Activated T-cell treated with anti-CD3 and anti-CD28 coated beads for 24 hours (primary cell): ENCODE data around the gene CNPY2.
A peak's percentile ranks its signal among the peaks of the same experiment; 100 is the strongest.
"Not testable (repeated sequence)": the region's sequence is repeated elsewhere in the genome, so short reads cannot be mapped to it uniquely, and the experiment has no call there.

Experiments used
- DNase-seq: peaks from one replicate; pipeline ENCODE4 v3.0.0-alpha.2; 2020; ENCODE audit warnings: low read depth

CNPY2 gene

DNA sequence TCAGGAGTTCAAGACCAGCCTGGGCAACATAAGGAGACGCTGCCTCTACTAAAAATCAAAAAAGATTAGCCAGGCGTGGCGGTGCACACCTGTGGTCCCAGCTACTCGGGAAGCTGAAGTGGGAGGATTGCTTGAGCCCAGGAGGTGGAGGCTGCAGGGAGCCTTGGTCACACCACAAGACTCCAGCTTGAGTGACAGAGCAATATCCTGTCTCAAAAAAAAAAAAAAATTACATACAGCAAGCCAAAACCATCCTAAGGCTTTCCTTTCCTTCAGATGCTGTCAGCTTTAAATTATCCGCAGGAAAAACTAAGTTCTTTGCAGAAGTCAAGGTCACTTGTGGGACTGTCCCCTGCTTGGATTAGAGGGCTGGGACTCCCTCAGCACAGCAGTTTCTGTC lies 17.0 kb downstream of the CNPY2 start:
- DNase-seq = no peak

GRCh38 chr12:56297400-56297799 lies 18.4 kb downstream of the CNPY2 start:
- no peak for DNase-seq

DNA sequence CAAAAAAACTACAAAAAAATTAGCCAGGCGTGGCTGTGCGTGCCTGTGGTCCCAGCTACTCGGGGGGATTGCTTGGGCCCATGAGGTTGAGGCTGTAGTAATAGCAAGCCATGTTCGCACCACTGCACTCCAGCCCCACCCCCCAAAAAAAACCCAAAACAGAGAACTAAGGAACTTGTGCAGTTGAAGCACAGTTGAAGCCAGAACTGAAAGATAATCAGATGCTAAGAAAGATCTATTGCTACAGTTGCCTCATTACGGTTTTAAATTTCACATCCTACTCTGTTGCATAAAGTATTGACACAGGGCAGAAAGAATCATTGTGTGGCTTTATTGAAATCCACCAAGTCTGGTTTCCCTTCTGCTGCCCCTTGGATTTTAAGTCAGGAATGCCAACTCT lies 19.5 kb downstream of the CNPY2 start:
- DNase-seq = no peak

DNA sequence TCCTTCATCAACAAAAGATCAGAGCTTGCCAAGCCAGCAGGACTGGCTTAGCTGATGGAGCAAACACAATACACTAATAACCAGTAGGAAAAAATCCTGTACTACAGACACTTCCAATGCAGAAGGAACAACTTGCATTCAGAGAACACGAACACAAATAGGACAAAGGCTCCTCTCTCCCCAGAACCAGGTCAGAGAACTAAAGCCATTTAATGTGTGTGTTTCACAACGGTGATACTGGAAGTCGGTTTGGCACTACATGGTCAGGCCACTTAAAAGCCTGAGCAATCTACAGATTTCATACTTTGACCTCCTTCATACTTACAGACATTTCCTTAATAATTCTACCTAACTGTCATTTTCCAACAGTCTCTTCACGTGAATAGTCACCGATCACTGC lies 22.0 kb downstream of the CNPY2 start:
- DNase-seq = no peak

DNA sequence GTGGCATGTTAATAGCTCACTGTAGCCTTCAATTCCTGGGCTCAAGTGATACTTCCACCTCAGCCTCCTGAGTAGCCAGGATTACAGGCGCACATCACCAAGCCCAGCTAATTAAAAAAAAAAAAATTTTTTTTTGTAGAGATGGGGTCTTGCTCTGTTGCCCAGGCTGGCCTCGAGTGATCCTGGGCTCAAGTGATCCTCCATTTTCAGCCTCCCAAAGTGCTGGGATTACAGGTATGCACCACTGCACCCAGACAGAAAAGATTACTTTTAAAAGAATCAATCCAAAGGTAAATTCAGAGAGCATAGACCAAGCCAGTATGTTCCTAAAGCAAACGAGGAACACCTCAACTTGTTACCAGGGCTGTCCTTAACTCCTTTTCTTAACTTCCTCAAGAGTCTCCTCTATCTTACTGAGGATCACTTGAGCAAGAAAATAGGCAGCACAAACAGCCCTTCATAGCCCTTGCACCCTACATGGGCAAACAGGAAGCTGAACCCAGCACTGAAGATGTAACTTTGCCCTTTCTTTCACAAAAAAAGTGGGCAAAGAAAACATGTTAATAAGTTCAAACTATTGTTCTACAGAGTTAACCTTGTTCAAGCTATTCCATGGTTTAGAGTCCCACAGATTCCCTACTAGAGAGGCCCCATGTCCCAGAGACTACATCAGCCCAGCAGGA lies 26.9 kb downstream of the CNPY2 start:
- DNase-seq = no peak

DNA sequence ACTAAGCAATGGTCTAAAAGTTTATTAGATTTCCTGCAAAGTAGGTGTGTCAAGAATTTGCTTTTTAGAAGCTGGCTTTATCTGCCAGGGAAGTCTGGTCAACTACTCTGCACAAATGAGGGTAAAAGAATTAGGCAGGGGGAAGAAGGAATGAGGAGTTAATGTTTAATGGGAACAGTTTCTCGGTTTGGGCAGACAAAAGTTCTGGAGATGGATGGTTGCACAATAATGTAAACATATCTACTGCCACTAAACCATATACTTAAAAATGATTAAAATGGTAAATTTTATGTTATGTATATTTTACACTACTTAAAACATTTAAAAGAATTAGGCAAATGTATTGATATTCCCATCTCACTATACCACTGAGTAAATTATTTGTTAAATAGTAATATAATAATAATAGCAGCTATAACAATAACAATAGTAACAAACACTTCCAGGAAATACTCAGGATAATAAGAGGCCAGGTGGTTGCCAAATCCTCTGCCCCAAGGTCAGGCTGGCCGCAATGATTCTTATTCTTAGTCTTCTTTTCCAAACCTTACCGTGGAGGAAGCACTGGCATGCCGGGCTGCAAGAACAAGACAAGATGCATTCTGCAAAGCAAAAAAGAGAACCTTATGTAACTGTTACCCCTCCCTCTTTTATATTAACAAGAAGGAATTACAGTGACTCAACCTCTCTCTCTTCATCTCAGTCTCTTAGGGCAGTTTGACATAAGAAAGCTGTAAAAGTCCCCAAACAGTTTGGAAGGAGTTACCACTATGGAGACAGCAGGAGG lies 29.6 kb downstream of the CNPY2 start:
- DNase-seq = no peak

GRCh38 chr12:56284263-56284662 lies 31.5 kb downstream of the CNPY2 start:
- not testable (repeated sequence) for DNase-seq

DNA sequence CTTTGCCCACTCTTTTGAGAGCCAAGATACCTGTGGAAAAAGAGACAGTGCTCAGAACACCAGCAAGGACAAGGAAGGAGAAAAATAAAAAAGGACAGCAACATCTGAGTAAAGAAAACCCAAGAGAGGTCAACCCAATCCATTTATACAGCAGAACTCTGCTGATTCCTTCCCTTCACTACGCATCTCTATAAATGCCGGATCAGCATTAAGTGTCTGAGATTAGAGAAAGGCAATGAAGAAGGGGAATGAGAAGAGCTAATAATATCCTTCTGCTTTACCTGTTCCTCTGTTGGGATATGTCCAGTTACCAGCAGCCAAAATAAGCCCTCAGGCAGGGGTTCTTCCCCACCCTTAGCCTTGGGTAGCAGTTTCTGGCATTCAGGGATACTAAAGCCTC lies 33.2 kb downstream of the CNPY2 start:
- DNase-seq = no peak

DNA sequence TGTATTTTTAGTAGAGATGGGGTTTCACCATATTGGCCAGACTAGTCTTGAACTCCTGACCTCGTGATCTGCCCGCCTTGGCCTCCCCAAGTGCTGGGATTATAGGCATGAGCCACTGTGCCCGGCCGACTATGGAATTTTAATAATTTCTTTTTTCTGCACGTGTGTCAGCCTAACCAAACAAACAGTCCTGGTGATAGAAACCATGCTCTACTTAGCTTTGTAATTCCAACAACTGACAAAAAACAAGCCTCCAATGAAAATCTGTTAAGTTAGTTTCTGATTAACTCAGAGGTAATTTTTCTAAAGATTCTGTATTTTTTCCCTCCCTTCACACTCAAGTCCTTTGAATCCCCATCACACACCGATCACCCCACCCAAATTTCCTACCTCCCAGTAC lies 33.8 kb downstream of the CNPY2 start:
- DNase-seq = no peak

DNA sequence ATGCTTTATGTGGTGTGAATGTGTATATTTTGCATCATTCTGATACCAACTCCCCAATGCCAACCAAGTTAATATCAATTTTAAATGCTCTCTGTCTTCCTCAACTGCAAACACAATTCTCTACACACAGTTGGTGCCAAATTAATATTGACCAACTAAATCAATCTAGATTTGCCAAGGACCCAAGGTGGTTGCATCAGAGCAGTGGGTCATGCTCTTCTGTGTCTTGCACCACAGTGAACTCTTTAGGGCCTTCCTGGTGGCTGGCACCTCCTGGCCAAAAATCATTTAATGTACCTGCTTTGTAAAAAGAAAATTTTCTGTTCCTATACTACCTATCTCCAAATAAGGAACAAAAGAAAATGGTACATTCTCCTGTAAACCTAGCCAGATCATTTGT lies 34.9 kb downstream of the CNPY2 start:
- no peak for DNase-seq

DNA sequence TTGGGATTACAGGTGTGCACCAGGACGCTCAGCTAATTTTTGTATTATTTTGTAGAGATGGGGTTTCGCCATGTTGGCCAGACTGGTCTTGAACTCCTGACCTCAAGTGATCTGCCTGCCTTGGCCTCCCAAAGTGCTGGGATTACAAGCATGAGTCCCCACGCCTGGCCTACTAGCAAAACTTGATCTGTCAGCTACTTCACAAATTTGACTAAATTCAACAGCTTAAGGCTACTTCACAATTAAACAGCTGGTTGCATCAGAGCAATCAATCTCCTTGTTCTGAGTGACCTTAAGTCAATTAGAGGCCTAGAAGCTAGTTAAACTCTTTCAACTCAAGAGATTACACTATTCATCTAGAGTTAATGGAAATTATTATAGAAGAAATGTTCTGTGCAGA lies 36.9 kb downstream of the CNPY2 start:
- DNase-seq = no peak

- no peak for DNase-seq
Observed at GRCh38 chr12:56274299-56274698, 41.5 kb downstream of the CNPY2 start.

- not testable (repeated sequence) for DNase-seq
Observed at GRCh38 chr12:56272468-56272867, 43.3 kb downstream of the CNPY2 start.

DNA sequence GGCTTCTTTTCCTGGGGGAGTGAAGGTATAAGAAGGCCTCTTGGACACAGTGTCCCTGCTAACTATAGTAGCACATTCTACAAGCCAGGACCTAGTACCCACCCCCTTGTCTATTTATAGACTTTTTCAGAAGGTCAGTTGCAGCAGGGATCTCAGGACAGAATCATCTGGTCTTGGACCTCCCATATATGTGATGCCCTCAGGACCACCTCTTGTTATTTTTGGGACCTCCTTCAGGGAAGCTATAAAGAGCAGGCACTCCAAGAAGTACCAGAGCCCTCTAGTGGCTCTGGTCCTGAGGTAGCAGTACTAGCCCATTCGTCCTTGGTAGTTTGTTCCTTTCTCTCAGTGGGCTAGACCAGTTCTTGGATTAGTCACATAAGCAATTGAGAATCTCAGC lies 44.8 kb downstream of the CNPY2 start:
- DNase-seq = no peak

GRCh38 chr12:56267443-56268071 lies 48.2 kb downstream of the CNPY2 start:
- no peak for DNase-seq

DNA sequence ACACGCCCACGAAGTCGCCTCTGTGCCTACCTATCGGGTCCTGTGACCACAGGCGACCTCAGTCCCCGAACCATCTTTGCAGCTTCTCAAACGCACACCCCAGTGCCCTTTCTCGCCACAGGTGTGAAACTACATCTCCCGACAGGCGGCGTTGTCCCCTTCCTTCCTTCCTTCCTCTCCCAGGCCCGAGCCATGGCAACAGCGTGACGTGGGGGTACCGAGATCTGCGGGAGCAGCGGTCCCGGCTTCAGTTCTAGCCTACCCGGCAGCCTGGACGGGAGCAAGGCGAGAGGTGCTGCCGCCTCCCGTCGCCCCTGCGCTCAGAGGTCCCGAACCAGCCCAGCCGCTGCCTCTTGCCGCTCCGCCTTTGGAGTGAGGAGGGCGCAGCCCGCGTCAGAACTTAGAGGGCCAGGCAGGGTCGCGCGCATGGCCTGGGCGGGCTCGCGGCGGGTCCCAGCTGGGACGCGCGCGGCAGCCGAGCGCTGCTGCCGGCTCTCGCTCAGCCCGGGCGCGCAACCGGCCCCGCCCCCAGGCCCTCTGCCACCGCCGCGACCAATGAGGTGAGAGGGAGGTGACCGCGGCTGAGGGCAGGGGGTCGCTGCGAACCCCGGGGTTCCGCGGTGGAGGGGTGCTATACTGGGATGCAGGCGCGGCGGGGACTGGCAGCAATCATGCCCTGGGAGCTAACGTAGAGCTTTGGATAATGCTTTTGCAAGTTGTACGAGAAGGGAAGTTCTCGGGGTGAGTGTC lies 48.9 kb downstream of the CNPY2 start, which contains the start of gene COQ10A:
Gene COQ10A, plus strand, starts transcription at position 250 of the 750 bp plus-strand sequence. Its CDS starts 177 bp downstream, at position 427.
- peak; percentile 82 for DNase-seq

- DNase-seq = not testable (repeated sequence)
Observed at GRCh38 chr12:56266068-56266692, 49.6 kb downstream of the CNPY2 start.

- DNase-seq = not testable (repeated sequence)
Observed at GRCh38 chr12:56262955-56263354, 52.8 kb downstream of the CNPY2 start.

GRCh38 chr12:56261503-56262232 lies 54.1 kb downstream of the CNPY2 start:
- no peak for DNase-seq

DNA sequence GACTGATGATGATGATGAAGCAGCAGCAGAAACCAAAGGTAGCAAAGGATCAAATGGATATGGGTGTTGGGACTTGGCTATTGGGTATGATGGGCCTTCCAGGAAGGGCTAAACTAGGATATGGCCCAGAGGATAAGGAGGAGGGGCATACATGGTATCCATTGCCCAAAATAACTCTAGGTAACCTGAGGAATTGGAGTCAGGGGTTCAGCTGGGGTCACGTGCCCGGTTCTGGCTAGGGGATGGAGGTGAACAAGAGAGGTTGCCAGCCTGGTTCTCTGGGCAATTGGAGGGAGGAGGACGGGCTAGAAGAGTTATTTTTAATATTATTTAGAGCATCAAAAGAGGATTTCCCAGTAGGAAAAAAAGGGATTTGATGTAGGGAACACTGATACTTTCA lies 54.9 kb downstream of the CNPY2 start:
- no peak for DNase-seq

DNA sequence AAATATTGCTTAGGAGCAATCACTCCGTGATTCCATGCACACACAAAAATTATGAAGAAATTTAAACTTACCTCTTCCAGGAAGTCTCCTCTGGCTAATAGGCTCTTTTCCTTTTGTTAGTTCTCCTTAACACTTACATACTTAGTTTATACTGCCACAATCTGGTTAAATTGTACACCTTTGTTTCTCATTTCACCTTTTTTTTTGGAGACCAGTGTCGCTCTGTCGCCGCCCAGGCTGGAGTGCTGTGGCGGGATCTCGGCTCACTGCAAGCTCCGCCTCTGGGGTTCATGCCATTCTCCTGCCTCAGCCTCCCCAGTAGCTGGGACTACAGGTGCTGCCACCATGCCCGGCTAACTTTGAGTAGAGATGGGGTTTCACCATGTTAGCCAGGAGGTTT lies 55.4 kb downstream of the CNPY2 start:
- no peak for DNase-seq
